Activated CD4-positive, alpha-beta T cell treated with anti-CD3 and anti-CD28 coated beads, Interleukin-2, amount 10 ng/mL, durations not matched to agents 24 days and 14 days (primary cell): ENCODE data around the gene PPEF1. TPM values are rescaled to one million over a fixed set of nuclear protein-coding genes. Genes with fewer than 3 reads are reported as not detected.
"Not testable (repeated sequence)": the region's sequence is repeated elsewhere in the genome, so short reads cannot be mapped to it uniquely, and the experiment has no call there.

Experiments
- DNase-seq: peaks from one replicate; pipeline ENCODE4 v3.0.0; 2022
- H3K27ac Mint-ChIP-seq: one replicate; pipeline ENCODE4 v1.8.0; 2022; ENCODE audit warnings: mild to moderate bottlenecking, mixed read lengths
- H3K27me3 Mint-ChIP-seq: one replicate; pipeline ENCODE4 v1.8.0; 2022; ENCODE audit warnings: mixed read lengths
- H3K36me3 Mint-ChIP-seq: one replicate; pipeline ENCODE4 v1.8.0; 2022; ENCODE audit warnings: low read depth, mild to moderate bottlenecking, mixed read lengths
- H3K4me1 Mint-ChIP-seq: one replicate; pipeline ENCODE4 v1.8.0; 2021; ENCODE audit warnings: mixed read lengths
- H3K4me3 Mint-ChIP-seq: one replicate; pipeline ENCODE4 v1.8.0; 2022; ENCODE audit warnings: mild to moderate bottlenecking, moderate library complexity, mixed read lengths
- H3K9me3 Mint-ChIP-seq: one replicate; pipeline ENCODE4 v1.8.0; 2021; ENCODE audit warnings: mixed read lengths
- intact Hi-C: fragments of 100-400 bp; cut with micrococcal nuclease; formaldehyde crosslinking; loops from one replicate; pipeline ENCODE4 v1.15.1; 2023
- total RNA-seq: library from RNA; stranded (reverse); gene quantifications from 2 replicates; pipeline ENCODE4 v1.2.3, GENCODE V29; 2022

Gene PPEF1
- total RNA-seq, 1 donor from 2014 or later = not detected

- intact Hi-C loops = no loop called here
- no peak overlapping the region for H3K4me3 Mint-ChIP-seq
- no peaks in the 10 kb centered on the region for H3K9me3 Mint-ChIP-seq
- H3K27me3 Mint-ChIP-seq = no peaks in the 10 kb centered on the region
- DNase-seq = no peak
- no peak overlapping the region for H3K27ac Mint-ChIP-seq
- H3K4me1 Mint-ChIP-seq = no peaks in the 10 kb centered on the region
- H3K36me3 Mint-ChIP-seq = no peaks in the 10 kb centered on the region
These were observed 89.7 kb downstream of the PPEF1 start for GRCh38 chrX:18797141-18797540.

GRCh38 chrX:18799911-18800310 lies 92.5 kb downstream of the PPEF1 start:
- Mint-ChIP-seq H3K27ac (no peak overlapping the region), H3K36me3 (no peaks in the 10 kb centered on the region), H3K9me3 (no peaks in the 10 kb centered on the region), H3K4me1 (no peaks in the 10 kb centered on the region), H3K4me3 (no peak overlapping the region), H3K27me3 (no peaks in the 10 kb centered on the region)
- DNase-seq = no peak
- intact Hi-C loops = no loop called here

GRCh38 chrX:18809641-18810040 lies 102.2 kb downstream of the PPEF1 start:
- no peak overlapping the region for H3K27ac Mint-ChIP-seq
- DNase-seq = no peak
- H3K4me3 Mint-ChIP-seq = no peak overlapping the region
- no peaks in the 10 kb centered on the region for H3K36me3 Mint-ChIP-seq
- H3K4me1 Mint-ChIP-seq = no peaks in the 10 kb centered on the region
- no peaks in the 10 kb centered on the region for H3K27me3 Mint-ChIP-seq
- H3K9me3 Mint-ChIP-seq = no peaks in the 10 kb centered on the region
- intact Hi-C loops = no loop called here

- DNase-seq = no peak
- no peaks in the 10 kb centered on the region for H3K27me3 Mint-ChIP-seq
- H3K9me3 Mint-ChIP-seq = no peaks in the 10 kb centered on the region
- no peak overlapping the region for H3K4me3 Mint-ChIP-seq
- no peaks in the 10 kb centered on the region for H3K36me3 Mint-ChIP-seq
- no peaks in the 10 kb centered on the region for H3K4me1 Mint-ChIP-seq
- H3K27ac Mint-ChIP-seq = no peak overlapping the region
- intact Hi-C loops = no loop called here
These were observed 103.0 kb downstream of the PPEF1 start for GRCh38 chrX:18810416-18810815.

- intact Hi-C loops = no loop called here
- Mint-ChIP-seq H3K27me3 (no peaks in the 10 kb centered on the region), H3K27ac (no peak overlapping the region), H3K4me3 (no peak overlapping the region), H3K36me3 (no peaks in the 10 kb centered on the region), H3K4me1 (no peaks in the 10 kb centered on the region), H3K9me3 (no peaks in the 10 kb centered on the region)
- DNase-seq = no peak
These were observed 117.9 kb downstream of the PPEF1 start for GRCh38 chrX:18825375-18825774.

- Mint-ChIP-seq H3K4me3 (no peak overlapping the region), H3K27ac (no peak overlapping the region), H3K27me3 (no peaks in the 10 kb centered on the region), H3K4me1 (no peaks in the 10 kb centered on the region), H3K36me3 (no peaks in the 10 kb centered on the region), H3K9me3 (no peaks in the 10 kb centered on the region)
- intact Hi-C loops = no loop called here
- no peak for DNase-seq
These were observed 121.5 kb downstream of the PPEF1 start for GRCh38 chrX:18828832-18829404.

GRCh38 chrX:18833071-18833731 lies 125.8 kb downstream of the PPEF1 start:
- intact Hi-C loops = no loop called here
- Mint-ChIP-seq H3K4me1 (no peaks in the 10 kb centered on the region), H3K9me3 (no peaks in the 10 kb centered on the region), H3K27ac (no peak overlapping the region), H3K27me3 (no peaks in the 10 kb centered on the region), H3K4me3 (no peak overlapping the region), H3K36me3 (no peaks in the 10 kb centered on the region)
- DNase-seq = no peak

- intact Hi-C loops, H3K4me1 Mint-ChIP-seq, DNase-seq, H3K9me3 Mint-ChIP-seq, H3K27me3 Mint-ChIP-seq, H3K4me3 Mint-ChIP-seq, H3K36me3 Mint-ChIP-seq, H3K27ac Mint-ChIP-seq: not testable (repeated sequence)
These were observed 140.5 kb downstream of the PPEF1 start for GRCh38 chrX:18847901-18848300.

- DNase-seq = no peak
- Mint-ChIP-seq H3K9me3 (peaks cover 4% of the 10 kb centered on the region), H3K4me1 (peaks cover 5% of the 10 kb centered on the region), H3K36me3 (no peaks in the 10 kb centered on the region), H3K27ac (no peak overlapping the region), H3K27me3 (no peaks in the 10 kb centered on the region), H3K4me3 (no peak overlapping the region)
- intact Hi-C loops = no loop called here
These were observed 148.6 kb downstream of the PPEF1 start for GRCh38 chrX:18855919-18856644.

- Mint-ChIP-seq H3K27me3 (no peaks in the 10 kb centered on the region), H3K36me3 (no peaks in the 10 kb centered on the region), H3K9me3 (peaks cover 4% of the 10 kb centered on the region), H3K27ac (no peak overlapping the region), H3K4me1 (peaks cover 5% of the 10 kb centered on the region), H3K4me3 (no peak overlapping the region)
- no peak for DNase-seq
- intact Hi-C loops = no loop called here
These were observed 149.2 kb downstream of the PPEF1 start for GRCh38 chrX:18856645-18856997.

GRCh38 chrX:18861511-18861910 lies 154.1 kb downstream of the PPEF1 start:
- Mint-ChIP-seq H3K4me3 (no peak overlapping the region), H3K36me3 (no peaks in the 10 kb centered on the region)

GRCh38 chrX:18864390-18864920 lies 157.0 kb downstream of the PPEF1 start:
- H3K27me3 Mint-ChIP-seq = no peaks in the 10 kb centered on the region
- H3K27ac Mint-ChIP-seq = no peak overlapping the region
- no peaks in the 10 kb centered on the region for H3K36me3 Mint-ChIP-seq
- no peaks in the 10 kb centered on the region for H3K4me1 Mint-ChIP-seq
- H3K9me3 Mint-ChIP-seq = no peaks in the 10 kb centered on the region
- no peak overlapping the region for H3K4me3 Mint-ChIP-seq
- intact Hi-C loops = no loop called here
- no peak for DNase-seq

More at GRCh38 chrX:18861511-18861910, 154.1 kb downstream of the PPEF1 start:
- Mint-ChIP-seq H3K4me1 (peaks cover under 1% of the 10 kb centered on the region), H3K9me3 (no peaks in the 10 kb centered on the region), H3K27me3 (no peaks in the 10 kb centered on the region), H3K27ac (no peak overlapping the region)
- DNase-seq = no peak
- intact Hi-C loops = no loop called here

- H3K9me3 Mint-ChIP-seq = no peaks in the 10 kb centered on the region
- no peak for DNase-seq
These were observed 163.9 kb downstream of the PPEF1 start for GRCh38 chrX:18871161-18871890.

GRCh38 chrX:18871970-18872369 lies 164.5 kb downstream of the PPEF1 start:
- H3K9me3 Mint-ChIP-seq = no peaks in the 10 kb centered on the region
- no peak overlapping the region for H3K27ac Mint-ChIP-seq
- H3K27me3 Mint-ChIP-seq = no peaks in the 10 kb centered on the region
- DNase-seq = no peak
- intact Hi-C loops = no loop called here
- no peak overlapping the region for H3K4me3 Mint-ChIP-seq
- H3K4me1 Mint-ChIP-seq = peaks cover 6% of the 10 kb centered on the region
- no peaks in the 10 kb centered on the region for H3K36me3 Mint-ChIP-seq

More at GRCh38 chrX:18871161-18871890, 163.9 kb downstream of the PPEF1 start:
- no peak overlapping the region for H3K4me3 Mint-ChIP-seq
- H3K36me3 Mint-ChIP-seq = no peaks in the 10 kb centered on the region
- no peaks in the 10 kb centered on the region for H3K27me3 Mint-ChIP-seq
- no peak overlapping the region for H3K27ac Mint-ChIP-seq
- peaks cover 6% of the 10 kb centered on the region for H3K4me1 Mint-ChIP-seq
- intact Hi-C loops = no loop called here
